ENCODE measurements around the gene MED7.
A peak's percentile ranks its signal among the peaks of the same experiment; 100 is the strongest.

Gene MED7

GRCh38 chr5:157106630-157107461 lies 35.8 kb downstream of the MED7 start:
- H3K4me3 Mint-ChIP-seq: peak overlapping the region; percentile 71
- no peaks in the 10 kb centered on the region for H3K27me3 Mint-ChIP-seq
- peaks cover 55% of the 10 kb centered on the region for H3K4me1 Mint-ChIP-seq (ENCODE audit: low read depth)
- peaks cover 22% of the 10 kb centered on the region for H3K36me3 Mint-ChIP-seq (ENCODE audit: low read depth)
- no peaks in the 10 kb centered on the region for H3K9me3 Mint-ChIP-seq
- peak; percentile 42 for DNase-seq
- peak overlapping the region; percentile 89 for H3K27ac Mint-ChIP-seq

- Mint-ChIP-seq H3K36me3 (ENCODE audit: low read depth) (peaks cover 26% of the 10 kb centered on the region), H3K4me1 (ENCODE audit: low read depth) (peaks cover 36% of the 10 kb centered on the region), H3K27ac (peak overlapping the region; percentile 97), H3K9me3 (no peaks in the 10 kb centered on the region), H3K4me3 (peak overlapping the region; percentile 39), H3K27me3 (no peaks in the 10 kb centered on the region)
- peak; percentile 59 for DNase-seq
These were observed 42.5 kb downstream of the MED7 start for GRCh38 chr5:157100140-157100679.

- H3K36me3 Mint-ChIP-seq (ENCODE audit: low read depth): peaks cover 49% of the 10 kb centered on the region
- H3K27ac Mint-ChIP-seq: no peak overlapping the region
- H3K27me3 Mint-ChIP-seq: no peaks in the 10 kb centered on the region
- no peak overlapping the region for H3K4me3 Mint-ChIP-seq
- H3K4me1 Mint-ChIP-seq (ENCODE audit: low read depth): peaks cover 3% of the 10 kb centered on the region
- DNase-seq: no peak
- H3K9me3 Mint-ChIP-seq: no peaks in the 10 kb centered on the region
These were observed 54.2 kb downstream of the MED7 start for GRCh38 chr5:157088342-157088990.

Measured in activated T-cell treated with anti-CD3 and anti-CD28 coated beads, Interleukin-2, amount 50 U/mL, for 24 hours (primary cell).